Measurements from ENCODE around the gene MREG.
"Not testable (repeated sequence)": the region's sequence is repeated elsewhere in the genome, so short reads cannot be mapped to it uniquely, and the experiment has no call there.

The MREG gene

DNA sequence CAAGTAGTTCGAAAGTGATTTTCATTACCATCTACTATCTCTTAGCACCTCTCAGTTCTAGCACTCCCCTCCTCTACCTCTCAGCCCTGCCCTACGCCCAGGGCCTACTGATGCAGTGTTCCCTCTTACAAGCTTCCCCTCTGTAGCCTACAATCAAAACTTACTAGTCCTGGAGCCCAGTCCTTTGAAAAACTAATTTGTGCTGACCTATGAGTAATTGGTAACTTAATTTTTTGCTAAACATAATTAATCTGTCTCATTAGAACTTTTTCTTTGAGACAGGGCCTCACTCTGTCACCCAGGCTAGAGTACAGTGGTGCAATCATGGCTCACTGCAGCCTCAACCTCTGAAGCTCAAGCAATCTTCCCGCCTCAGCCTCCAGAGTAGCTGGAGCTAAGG is 44.9 kb downstream of the MREG start:
- TF ChIP-seq POLR2A (IDR thresholded peaks at IDR 0.05; ENCODE audit: low read length) (no peak), GATA1 (IDR thresholded peaks at IDR 0.05; ENCODE audit: low read depth, low read length) (no peak)

DNA sequence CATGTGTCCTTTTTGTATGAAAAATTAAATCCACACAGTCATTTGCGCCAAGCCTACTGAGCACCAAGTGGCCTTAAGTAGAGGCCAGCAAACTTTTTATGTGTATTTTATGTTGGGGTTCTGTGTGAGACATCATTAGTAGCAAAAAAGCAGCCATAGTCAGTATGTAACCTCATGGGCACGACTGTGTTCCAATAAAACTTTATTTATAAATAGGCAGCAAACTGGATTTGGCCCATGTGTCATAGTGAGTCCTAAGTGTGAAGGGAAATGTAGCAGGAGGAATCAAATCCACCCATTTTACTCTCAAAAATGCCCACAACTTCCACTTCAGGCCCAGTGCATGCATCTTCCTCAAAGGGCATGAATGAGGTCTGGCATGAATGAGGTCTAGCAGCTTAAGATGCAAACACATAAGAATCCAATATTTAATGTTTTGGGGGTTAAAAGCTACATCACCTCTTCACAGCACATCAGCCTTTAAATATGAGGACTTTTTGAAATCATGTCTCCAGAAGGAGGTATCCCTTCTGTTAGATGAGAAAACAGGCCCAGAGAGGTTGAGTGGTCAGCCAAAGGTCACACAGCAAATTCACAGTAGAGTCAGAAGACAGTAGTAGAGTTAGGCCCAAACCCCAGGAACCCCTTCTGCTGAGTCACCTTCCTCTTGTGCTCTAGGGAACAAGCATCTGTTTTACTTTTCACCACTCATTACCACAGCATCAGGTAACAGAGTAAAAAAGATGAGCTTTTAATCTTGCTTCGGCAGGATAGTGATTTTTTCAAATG is 45.6 kb downstream of the MREG start:
- no peak for TF ChIP-seq GATA1 (IDR thresholded peaks at IDR 0.05; ENCODE audit: low read depth, low read length)
- TF ChIP-seq POLR2A (IDR thresholded peaks at IDR 0.05; ENCODE audit: low read length) = no peak
- DNase-seq = no peak

More for the DNA sequence above, 44.9 kb downstream of the MREG start:
- no peak for DNase-seq

DNA sequence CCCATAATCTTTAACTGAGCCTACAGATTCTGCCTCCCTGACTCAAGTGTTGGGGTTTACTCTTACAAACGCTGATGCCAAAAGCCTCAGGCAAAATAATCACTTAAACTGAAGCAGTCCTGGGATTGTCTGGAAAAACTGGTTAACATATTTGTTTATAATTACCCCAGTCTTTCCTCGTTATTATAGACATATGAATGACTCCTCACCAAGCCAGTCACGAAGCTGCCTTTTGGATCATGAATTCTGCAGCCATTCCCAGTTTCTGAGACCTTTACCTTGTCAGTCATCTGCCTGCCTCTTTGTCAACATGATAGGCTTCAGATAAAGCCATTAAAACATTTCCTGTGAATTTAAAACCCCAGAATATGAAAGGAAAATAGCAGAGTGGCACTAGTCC is 46.4 kb downstream of the MREG start:
- TF ChIP-seq GATA1 (IDR thresholded peaks at IDR 0.05; ENCODE audit: low read depth, low read length) (no peak), POLR2A (IDR thresholded peaks at IDR 0.05; ENCODE audit: low read length) (no peak)
- no peak for DNase-seq

DNA sequence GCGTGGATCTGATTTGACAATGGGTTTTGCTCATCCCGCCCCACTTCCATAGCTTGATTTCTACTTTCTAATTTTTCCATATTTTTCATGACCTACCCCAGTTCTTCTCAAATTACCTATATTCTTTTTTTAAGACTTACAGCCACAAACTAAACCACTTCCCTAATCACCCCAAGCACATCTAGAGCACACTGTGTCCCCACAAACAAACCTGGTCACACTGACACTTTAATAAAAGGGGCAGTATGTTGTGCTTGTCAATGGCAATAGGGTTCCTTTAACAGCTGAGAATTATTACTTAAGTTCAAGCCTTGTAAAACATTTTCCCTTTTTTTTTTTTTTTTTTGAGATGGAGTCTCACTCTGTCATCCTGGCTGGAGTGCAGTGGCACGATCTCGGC is 47.1 kb downstream of the MREG start:
- DNase-seq = peak in 1 of 2 experiments; percentile 26
- TF ChIP-seq POLR2A (IDR thresholded peaks at IDR 0.05; ENCODE audit: low read length) (no peak), GATA1 (IDR thresholded peaks at IDR 0.05; ENCODE audit: low read depth, low read length) (no peak)

DNA sequence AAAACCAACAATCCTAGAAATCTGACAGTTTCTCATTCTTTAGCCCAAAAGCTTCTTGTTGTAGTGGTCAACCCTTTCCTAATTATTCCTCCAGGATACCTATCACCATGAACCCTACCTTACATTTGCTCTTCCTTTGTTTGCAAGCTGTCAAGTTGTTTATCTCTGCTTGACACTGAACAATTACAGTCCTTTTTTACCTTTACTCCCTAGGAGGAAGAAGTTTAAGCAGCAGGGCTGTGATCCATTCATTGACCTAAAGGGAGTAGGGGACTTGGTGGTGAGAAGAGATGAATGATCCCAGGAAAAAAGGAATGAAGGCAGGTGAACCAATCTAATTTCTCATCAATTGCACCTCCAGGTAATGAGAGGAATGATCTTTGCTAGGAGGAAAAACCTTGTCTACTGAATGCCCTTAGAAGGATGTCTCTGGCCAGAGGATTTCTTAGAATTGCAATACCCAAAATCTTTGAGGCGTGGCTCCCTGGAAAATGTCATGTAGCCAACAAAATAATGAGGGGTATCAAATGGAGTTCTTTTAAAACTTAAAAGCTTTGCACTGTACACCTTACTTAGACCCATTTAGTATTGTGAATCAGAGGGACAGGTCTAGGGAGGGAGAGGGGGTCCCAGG is 47.7 kb downstream of the MREG start:
- DNase-seq = peak; percentile 39 to 67

DNA sequence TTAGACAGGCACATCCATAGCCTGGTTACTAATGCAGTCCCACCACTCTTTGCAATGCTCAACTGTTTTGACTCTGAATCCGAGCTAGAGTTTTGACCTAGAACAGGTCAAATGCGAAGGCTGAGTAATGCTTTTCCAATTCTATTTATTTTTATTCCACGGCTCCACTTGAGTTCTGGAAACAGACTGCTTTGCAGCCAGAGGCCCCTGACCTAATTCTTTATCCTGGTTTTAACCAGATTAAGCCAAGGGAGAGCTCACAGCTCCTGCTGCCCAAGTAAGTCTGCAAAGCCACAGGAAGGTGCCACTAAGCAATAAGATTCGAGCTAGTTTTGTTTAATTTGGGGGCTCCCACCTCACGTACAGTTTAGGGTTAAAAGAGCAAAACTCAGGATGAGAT is 51.4 kb downstream of the MREG start:
- DNase-seq = no peak
- TF ChIP-seq GATA1 (IDR thresholded peaks at IDR 0.05; ENCODE audit: low read depth, low read length) (no peak), POLR2A (IDR thresholded peaks at IDR 0.05; ENCODE audit: low read length) (no peak)

More for the DNA sequence above, 47.7 kb downstream of the MREG start:
- TF ChIP-seq POLR2A (IDR thresholded peaks at IDR 0.05; ENCODE audit: low read length) = no peak
- no peak for TF ChIP-seq GATA1 (IDR thresholded peaks at IDR 0.05; ENCODE audit: low read depth, low read length)

DNA sequence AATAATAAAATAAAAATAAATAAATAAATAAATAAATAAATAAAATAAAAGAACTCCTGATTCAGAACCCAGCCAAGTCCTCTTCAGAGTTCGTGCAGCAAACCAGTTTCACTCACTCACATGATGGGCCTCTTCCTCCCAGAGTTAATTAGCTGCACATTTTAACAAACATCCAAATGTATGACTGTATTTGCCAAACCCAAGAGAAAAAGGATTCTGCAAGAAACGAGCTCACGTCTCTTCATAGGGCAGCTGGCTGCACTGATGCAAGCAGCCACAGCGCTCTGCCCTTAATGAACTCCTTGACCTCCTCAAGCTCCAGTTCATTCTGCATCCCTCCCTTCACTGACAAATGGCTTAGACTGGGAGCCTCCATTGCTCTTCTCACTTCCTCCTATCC is 55.1 kb downstream of the MREG start:
- TF ChIP-seq GATA1 (IDR thresholded peaks at IDR 0.05; ENCODE audit: low read depth, low read length) = no peak

DNA sequence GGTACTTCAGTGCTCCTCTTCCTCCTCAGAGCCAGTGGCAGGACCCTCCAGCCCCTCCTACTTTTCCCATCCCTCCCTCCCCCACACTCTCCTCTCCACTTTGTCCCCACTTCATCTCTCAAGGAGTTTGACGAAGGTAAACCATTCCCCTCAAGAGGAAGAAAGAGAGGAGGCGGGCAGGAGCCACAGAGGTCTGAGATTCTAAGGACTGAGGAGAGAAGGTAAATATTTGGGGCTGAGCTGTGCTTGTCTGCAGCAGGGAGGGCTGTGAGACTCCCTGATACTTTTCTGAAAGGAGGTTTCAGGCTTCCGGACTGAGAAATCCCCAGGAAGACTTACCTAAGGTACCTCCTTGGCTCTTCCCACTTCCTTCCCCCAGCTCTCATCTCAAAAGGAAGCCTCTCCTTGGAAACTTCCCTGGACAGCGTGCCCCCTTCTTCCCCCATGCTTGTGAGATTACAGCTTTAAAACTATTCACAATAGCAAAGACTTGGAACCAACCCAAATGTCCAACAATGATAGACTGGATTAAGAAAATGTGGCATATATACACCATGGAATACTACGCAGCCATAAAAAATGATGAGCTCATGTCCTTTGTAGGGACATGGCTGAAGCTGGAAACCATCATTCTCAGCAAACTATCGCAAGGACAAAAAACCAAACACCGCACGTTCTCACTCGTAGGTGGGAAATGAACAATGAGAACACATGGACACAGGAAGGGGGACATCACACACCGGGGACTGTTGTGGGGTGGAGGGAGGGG is 55.8 kb downstream of the MREG start:
- DNase-seq = not testable (repeated sequence)

More for the DNA sequence above, 55.1 kb downstream of the MREG start:
- DNase-seq = no peak

DNA sequence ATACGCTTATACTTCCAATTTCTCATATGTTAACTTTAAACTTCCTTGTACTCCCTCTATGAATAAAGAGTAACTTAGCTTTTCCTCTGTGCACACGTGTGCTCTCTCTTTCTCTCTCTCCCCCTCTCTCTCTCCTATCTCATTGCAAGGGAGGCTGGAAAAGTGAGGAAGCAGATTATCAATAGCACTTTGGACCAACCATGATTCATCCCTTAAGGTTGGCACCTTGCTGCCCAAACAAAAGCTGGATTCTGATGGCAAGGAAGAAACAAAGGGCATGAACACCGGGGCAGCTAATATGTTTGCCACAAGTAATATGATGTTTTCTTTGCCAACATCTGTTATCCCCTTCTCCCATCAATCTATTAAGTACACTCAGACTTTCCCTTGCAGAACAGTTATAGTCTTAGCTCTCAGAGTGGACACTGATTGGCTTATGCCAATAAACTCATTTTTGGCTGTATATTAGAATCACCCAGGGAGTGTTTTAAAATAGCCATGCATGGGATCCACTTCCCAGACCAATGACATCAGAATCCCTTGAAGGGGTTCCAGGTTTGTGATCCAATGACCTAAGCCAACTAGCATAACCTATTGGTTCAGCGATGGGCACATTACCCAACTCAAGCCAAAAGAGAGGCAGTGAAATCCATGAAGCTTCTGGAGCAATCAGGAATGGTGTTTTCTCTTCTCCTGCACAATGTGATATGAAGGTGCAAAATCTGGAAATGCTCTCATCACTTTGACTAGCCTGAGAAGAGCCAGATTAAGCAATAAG is 60.3 kb downstream of the MREG start:
- TF ChIP-seq GATA1 (IDR thresholded peaks at IDR 0.05; ENCODE audit: low read depth, low read length) = no peak
- DNase-seq = no peak

DNA sequence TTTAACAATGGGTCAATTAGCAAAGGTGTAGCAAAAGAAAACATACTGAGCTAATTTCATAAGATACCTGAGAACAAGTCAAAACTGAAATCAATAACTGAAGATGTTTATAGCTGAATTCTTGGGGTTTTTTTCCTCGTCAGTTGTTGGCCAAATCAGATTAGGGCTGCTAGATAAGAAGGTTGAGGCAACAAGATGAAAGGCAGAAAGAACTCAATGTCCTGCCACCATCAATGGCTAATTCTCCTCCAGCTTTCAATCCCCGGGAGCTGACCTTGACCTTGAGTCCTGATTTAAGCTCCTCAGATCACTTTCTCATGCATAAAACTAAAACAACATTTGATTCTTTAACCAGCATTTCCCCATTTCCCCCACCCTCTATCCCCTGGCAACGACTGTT is 61.8 kb downstream of the MREG start:
- no peak for TF ChIP-seq GATA1 (IDR thresholded peaks at IDR 0.05; ENCODE audit: low read depth, low read length)
- no peak for TF ChIP-seq POLR2A (IDR thresholded peaks at IDR 0.05; ENCODE audit: low read length)

DNA sequence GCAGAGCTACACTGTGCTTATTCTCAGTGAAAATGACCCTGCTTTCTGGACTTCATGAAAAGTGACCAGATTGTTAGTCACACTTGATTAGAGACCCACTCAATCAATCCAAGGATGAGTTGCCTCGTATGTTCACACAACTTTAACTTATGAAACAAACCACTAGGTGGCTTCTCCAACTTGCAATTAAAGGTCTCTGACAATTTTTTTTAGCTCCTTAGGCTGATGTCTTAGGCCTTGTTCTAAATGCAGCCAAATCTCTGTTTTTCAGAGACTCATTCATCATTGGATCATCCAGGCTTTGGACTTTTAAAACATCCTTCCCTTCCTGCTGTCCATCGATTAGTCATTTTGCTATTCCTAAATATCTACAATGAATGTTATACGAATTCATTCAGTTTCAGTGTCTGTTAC is 63.4 kb downstream of the MREG start:
- TF ChIP-seq GATA1 (IDR thresholded peaks at IDR 0.05; ENCODE audit: low read depth, low read length) = no peak
- no peak for TF ChIP-seq POLR2A (IDR thresholded peaks at IDR 0.05; ENCODE audit: low read length)
- peak; percentile 58 to 59 for DNase-seq

More for the DNA sequence above, 61.8 kb downstream of the MREG start:
- peak; percentile 19 to 27 for DNase-seq

DNA sequence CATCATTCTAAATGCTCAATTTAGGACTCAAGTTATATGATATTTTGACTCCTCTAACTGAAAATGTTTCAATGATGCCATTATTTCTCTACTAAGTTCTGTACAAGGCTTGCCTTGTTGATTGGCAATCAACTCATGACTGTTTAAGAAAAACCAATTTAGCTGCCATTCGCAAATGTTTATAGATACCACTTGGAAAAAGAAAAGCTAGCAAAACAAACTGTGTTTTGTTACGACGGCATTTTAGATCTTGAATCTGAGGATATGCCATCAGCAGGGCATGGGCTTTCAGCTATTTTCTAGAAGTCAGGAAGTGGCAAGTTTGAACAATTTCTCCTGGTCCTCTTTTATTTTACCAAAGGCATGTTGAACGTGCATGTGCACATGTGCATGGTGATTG is 65.3 kb downstream of the MREG start:
- no peak for TF ChIP-seq GATA1 (IDR thresholded peaks at IDR 0.05; ENCODE audit: low read depth, low read length)
- no peak for DNase-seq

DNA sequence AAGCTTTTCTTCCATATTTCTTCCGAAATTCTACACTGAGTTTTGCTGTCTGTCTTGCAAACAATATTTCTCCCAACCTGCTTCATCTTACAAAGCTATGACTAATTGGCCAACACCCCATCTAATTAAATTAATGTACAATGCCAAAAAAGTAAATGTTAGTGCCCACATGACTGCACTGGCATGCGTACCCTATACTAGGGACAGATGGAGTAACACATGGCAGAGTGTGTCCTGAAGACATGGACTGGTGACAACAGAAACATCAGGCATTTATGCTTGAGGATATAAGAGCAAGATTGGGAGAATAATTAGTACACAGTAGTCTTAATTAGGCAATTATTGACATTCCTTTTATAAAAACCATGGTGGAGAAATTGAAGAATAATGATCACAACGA is 66.8 kb downstream of the MREG start:
- TF ChIP-seq POLR2A (IDR thresholded peaks at IDR 0.05; ENCODE audit: low read length) = no peak
- TF ChIP-seq GATA1 (IDR thresholded peaks at IDR 0.05; ENCODE audit: low read depth, low read length) = no peak
- DNase-seq = no peak

DNA sequence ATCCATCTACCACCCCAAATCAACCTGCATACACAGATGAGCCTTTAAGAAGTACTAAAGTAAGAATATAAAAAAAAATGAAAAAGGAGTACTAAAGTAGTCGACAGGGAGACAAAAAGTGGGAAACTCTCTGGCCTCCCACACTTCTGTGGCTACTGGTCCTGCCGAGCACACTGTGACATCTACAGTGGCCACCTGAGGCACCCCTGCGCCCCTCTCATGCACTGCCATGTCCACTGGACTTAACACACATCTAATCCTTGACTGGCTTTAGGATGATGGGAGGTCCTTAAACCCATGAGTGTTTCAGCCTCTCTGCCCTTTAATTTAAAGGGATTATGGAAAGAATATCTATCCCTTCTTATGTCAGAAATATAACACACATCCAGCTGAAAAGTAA is 71.2 kb downstream of the MREG start:
- DNase-seq = no peak
- no peak for TF ChIP-seq POLR2A (IDR thresholded peaks at IDR 0.05; ENCODE audit: low read length)
- TF ChIP-seq GATA1 (IDR thresholded peaks at IDR 0.05; ENCODE audit: low read depth, low read length) = no peak
